GM21576 (cell line): Measurements from ENCODE around the gene ACACA.

Experiments used
- ATAC-seq: cut with Tn5 transposase; IDR thresholded peaks from one replicate; pipeline ENCODE4 v1.9.1; 2021; ENCODE audit warnings: mild to moderate bottlenecking, moderate library complexity; ENCODE audit not compliant: unreplicated experiment

ACACA gene

GRCh38 chr17:37399265-37399803 lies 7.3 kb downstream of the ACACA start:
- ATAC-seq = no peak

GRCh38 chr17:37393352-37393751 lies 13.3 kb downstream of the ACACA start:
- no peak for ATAC-seq

GRCh38 chr17:37392024-37392590 lies 14.5 kb downstream of the ACACA start:
- no peak for ATAC-seq

- no peak for ATAC-seq
Measured at GRCh38 chr17:37391146-37391545, 15.5 kb downstream of the ACACA start.

GRCh38 chr17:37389160-37389559 lies 17.5 kb downstream of the ACACA start:
- ATAC-seq = no peak

GRCh38 chr17:37388266-37388665 lies 18.4 kb downstream of the ACACA start:
- no peak for ATAC-seq

- no peak for ATAC-seq
Measured at GRCh38 chr17:37386462-37386861, 20.2 kb downstream of the ACACA start.

- no peak for ATAC-seq
Measured at GRCh38 chr17:37385474-37385990, 21.1 kb downstream of the ACACA start.

- ATAC-seq = no peak
Measured at GRCh38 chr17:37384560-37385149, 22.0 kb downstream of the ACACA start.

- ATAC-seq = no peak
Measured at GRCh38 chr17:37382056-37382455, 24.6 kb downstream of the ACACA start.

- ATAC-seq = no peak
Measured at GRCh38 chr17:37375706-37376105, 30.9 kb downstream of the ACACA start, which contains the start of gene C17orf78. C17orf78 (plus strand) TSS chr17:37375985; CDS start chr17:37376093, 108 bp downstream.

- ATAC-seq = no peak
Measured at GRCh38 chr17:37373530-37374159, 33.0 kb downstream of the ACACA start.

GRCh38 chr17:37368577-37368976 lies 38.1 kb downstream of the ACACA start:
- ATAC-seq = no peak

GRCh38 chr17:37365589-37365988 lies 41.0 kb downstream of the ACACA start:
- ATAC-seq = no peak

GRCh38 chr17:37361543-37361942 lies 45.1 kb downstream of the ACACA start:
- no peak for ATAC-seq

GRCh38 chr17:37360632-37361031 lies 46.0 kb downstream of the ACACA start:
- ATAC-seq = no peak

- no peak for ATAC-seq
Measured at GRCh38 chr17:37359682-37360188, 46.9 kb downstream of the ACACA start.

- ATAC-seq = peak; percentile 85
Measured at GRCh38 chr17:37358830-37359681, 47.6 kb downstream of the ACACA start.

- no peak for ATAC-seq
Measured at GRCh38 chr17:37358098-37358829, 48.4 kb downstream of the ACACA start.
